ENCODE measurements around the gene NOC2L.

DNA sequence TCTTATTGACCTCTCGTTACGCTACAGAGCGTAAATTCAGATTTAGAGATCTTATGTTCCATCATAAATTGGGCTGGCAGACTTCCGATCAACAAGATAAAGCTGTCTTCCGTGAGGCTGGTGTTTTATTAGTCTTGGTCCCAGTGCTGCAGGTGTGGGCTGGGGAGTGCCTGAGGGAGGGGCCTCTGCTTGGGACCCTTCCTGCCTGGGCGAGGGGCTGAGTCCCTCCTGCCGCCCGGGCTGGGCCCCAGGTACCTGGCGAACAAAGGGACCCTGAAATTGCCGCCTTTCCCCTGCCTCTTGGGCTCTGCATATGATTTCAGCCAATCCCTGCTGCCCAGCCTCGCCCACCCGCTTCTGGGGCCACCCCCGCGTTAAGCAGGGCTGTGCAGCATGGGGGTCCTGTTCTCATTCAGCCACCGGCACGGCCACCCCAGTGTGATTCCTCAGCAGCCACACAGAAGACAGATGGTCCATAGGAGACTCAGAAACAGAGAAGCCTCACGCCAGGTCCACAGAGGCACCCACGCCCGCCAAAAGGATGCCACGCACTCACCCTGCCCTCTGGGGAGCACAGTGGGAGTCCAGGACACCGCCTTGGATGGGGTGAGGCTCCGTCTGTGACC is 41.5 kb downstream of the NOC2L start:
- TF ChIP-seq, protein P1, sequence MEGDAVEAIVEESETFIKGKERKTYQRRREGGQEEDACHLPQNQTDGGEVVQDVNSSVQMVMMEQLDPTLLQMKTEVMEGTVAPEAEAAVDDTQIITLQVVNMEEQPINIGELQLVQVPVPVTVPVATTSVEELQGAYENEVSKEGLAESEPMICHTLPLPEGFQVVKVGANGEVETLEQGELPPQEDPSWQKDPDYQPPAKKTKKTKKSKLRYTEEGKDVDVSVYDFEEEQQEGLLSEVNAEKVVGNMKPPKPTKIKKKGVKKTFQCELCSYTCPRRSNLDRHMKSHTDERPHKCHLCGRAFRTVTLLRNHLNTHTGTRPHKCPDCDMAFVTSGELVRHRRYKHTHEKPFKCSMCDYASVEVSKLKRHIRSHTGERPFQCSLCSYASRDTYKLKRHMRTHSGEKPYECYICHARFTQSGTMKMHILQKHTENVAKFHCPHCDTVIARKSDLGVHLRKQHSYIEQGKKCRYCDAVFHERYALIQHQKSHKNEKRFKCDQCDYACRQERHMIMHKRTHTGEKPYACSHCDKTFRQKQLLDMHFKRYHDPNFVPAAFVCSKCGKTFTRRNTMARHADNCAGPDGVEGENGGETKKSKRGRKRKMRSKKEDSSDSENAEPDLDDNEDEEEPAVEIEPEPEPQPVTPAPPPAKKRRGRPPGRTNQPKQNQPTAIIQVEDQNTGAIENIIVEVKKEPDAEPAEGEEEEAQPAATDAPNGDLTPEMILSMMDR (conservative IDR thresholded peaks at IDR 0.05; ENCODE audit: low read depth, low read length) = no peak
- TF ChIP-seq EZH2 (IDR thresholded peaks at IDR 0.05; ENCODE audit: borderline replicate concordance, low read depth, low read length, poor library complexity, severe bottlenecking) = no peak
